Esophagus squamous epithelium (tissue), 4 donors: ENCODE results near the gene NMD3.

Experiments used
- POLR2A ChIP-seq, 4 donors: fragments of 450-650 bp; IDR thresholded peaks; one replicate each; pipeline ENCODE4 v1.6.1; 2017; ENCODE audit warnings: antibody characterized with exemption in 4 of 4, mild to moderate bottlenecking in 4 of 4, moderate library complexity in 3 of 4
- TF ChIP-seq, protein P1 (sequence below), 6 experiments: fragments of 450-650 bp in 4 of 6; fragments of 200-600 bp in 2 of 6; sonication (generic) in 2 of 6; IDR thresholded peaks; one replicate each; pipeline ENCODE4 v1.5.1; 2016 to 2019; ENCODE audit warnings: antibody characterized with exemption in 6 of 6, mild to moderate bottlenecking in 4 of 6, moderate library complexity in 4 of 6

- TF ChIP-seq, protein P1, sequence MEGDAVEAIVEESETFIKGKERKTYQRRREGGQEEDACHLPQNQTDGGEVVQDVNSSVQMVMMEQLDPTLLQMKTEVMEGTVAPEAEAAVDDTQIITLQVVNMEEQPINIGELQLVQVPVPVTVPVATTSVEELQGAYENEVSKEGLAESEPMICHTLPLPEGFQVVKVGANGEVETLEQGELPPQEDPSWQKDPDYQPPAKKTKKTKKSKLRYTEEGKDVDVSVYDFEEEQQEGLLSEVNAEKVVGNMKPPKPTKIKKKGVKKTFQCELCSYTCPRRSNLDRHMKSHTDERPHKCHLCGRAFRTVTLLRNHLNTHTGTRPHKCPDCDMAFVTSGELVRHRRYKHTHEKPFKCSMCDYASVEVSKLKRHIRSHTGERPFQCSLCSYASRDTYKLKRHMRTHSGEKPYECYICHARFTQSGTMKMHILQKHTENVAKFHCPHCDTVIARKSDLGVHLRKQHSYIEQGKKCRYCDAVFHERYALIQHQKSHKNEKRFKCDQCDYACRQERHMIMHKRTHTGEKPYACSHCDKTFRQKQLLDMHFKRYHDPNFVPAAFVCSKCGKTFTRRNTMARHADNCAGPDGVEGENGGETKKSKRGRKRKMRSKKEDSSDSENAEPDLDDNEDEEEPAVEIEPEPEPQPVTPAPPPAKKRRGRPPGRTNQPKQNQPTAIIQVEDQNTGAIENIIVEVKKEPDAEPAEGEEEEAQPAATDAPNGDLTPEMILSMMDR (IDR thresholded peaks at IDR 0.05) = no peak
- no peak for TF ChIP-seq POLR2A (IDR thresholded peaks at IDR 0.05)
These were observed 31.0 kb downstream of the NMD3 start for GRCh38 chr3:161252143-161252542.
